Lung (tissue), 12 donors: ENCODE measurements around the gene GADD45A. TPM values are rescaled to one million over a fixed set of nuclear protein-coding genes. Genes with fewer than 3 reads are reported as not detected.

Source experiments
- ATAC-seq: fragments of 200-7000 bp; cut with Tn5 transposase; one replicate; pipeline ENCODE4 v1.9.1; 2020; ENCODE audit warnings: moderate number of reproducible peaks; ENCODE audit not compliant: insufficient read depth, low FRiP score
- DNase-seq, 3 donors: peaks; one replicate each; pipeline ENCODE4 v3.0.0-alpha.2; 2013 to 2017
- H3K27ac ChIP-seq, 2 donors: one replicate each; pipeline ENCODE4 v1.5.1; 2013; ENCODE audit warnings: mild to moderate bottlenecking in 2 of 2, moderate library complexity in 2 of 2, control low read depth in 1 of 2, inconsistent platforms in 1 of 2, low read depth in 1 of 2, low read length in 1 of 2
- H3K27me3 ChIP-seq, 3 donors: one replicate each; pipeline ENCODE4 v1.5.1; 2013; ENCODE audit warnings: low read length in 2 of 3; ENCODE audit not compliant: control insufficient read depth in 3 of 3, insufficient read depth in 3 of 3
- H3K36me3 ChIP-seq, 4 donors: one replicate each; pipeline ENCODE4 v1.5.1; 2013; ENCODE audit warnings: low read length in 4 of 4, mild to moderate bottlenecking in 1 of 4, moderate library complexity in 1 of 4; ENCODE audit not compliant: control insufficient read depth in 4 of 4, insufficient read depth in 4 of 4
- H3K4me1 ChIP-seq, 5 donors: one replicate each; pipeline ENCODE4 v1.5.1; 2013; ENCODE audit warnings: low read length in 5 of 5, mild to moderate bottlenecking in 2 of 5, moderate library complexity in 1 of 5; ENCODE audit not compliant: control insufficient read depth in 5 of 5, insufficient read depth in 5 of 5
- H3K4me3 ChIP-seq: one replicate; pipeline ENCODE4 v1.5.1; 2013; ENCODE audit warnings: mild to moderate bottlenecking, control low read depth, moderate library complexity
- H3K9ac ChIP-seq, 2 donors: one replicate each; pipeline ENCODE4 v1.5.1; 2013; ENCODE audit warnings: low read length in 2 of 2, control low read depth in 1 of 2; ENCODE audit not compliant: insufficient read depth in 1 of 2
- H3K9me3 ChIP-seq, 4 donors: one replicate each; pipeline ENCODE4 v1.5.1; 2013; ENCODE audit warnings: low read length in 3 of 4, mild to moderate bottlenecking in 1 of 4, moderate library complexity in 1 of 4; ENCODE audit not compliant: control insufficient read depth in 4 of 4, insufficient read depth in 3 of 4
- CTCF ChIP-seq: IDR thresholded peaks from 2 replicates; pipeline ENCODE4 v1.5.1; 2012; ENCODE audit warnings: mild to moderate bottlenecking; ENCODE audit errors: control extremely low read depth, extremely low read depth
- WGBS, 2 donors: extraction: QIAGEN DNeasy Blood & Tissue Kit; methylation state at CpG; one replicate each; pipeline ENCODE4 v1.1.7; 2013; 5-methylcytosine and 5-hydroxymethylcytosine counted together
- polyA plus RNA-seq, 2 donors: library from polyadenylated mRNA; stranded (reverse); fragments of 200-250 nt; gene quantifications; one replicate each; pipeline ENCODE4 v1.2.1, GENCODE V29; 2013
- total RNA-seq, 2 donors: library from RNA; depleted of rRNA in 1 of 2; stranded (reverse); fragments of >200 nt in 1 of 2; gene quantifications; one replicate each; pipeline ENCODE4 v1.2.1, GENCODE V29; 2014 to 2021
- donor health status: control.
- donor health status: control.
- donor health status: Bipolar disorder and iron deficiency.
- donor health status: healthy.
- donor health status: DM: yes; HTN: yes; CAD: no.

Gene GADD45A
- total and polyA plus RNA-seq, 4 donors: 12.9 to 52.0 (median 35.2) TPM

DNA sequence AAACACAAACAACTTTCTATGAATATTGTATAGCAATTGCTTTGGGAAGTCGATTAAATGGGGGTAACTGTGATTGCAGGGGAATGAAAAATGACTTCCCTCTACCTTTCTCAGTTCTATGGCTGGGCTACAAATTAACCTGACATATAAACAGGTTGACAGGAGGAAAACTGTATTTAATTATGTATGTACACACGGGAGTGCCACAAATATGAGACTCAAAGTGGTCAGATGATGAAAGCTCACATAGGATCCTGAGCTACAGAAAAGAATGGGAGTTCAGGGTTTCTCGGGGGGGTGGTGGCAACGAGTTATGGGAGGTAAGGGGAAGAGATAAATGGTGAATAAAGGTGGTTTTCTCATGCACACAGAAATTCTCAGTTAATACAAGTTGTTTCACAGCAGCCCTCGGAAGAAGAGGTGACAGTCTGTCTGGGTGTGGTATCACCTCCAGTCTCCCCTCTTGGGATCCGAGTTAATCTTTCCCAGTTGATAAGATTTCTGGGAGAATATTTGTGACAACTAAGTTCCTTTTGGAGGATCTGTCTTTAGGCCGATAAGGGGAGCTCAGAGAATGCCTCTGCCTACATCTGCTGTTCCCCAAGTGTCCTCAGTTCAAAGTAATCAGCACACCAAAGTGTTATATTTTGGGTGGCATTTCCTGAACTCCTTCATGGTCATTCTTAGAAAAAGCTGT lies 26.3 kb downstream of the GADD45A start:
- no peak overlapping the region for H3K27ac ChIP-seq
- H3K4me3 ChIP-seq: no peak overlapping the region
- no peaks in the 10 kb centered on the region for H3K9me3 ChIP-seq
- no peak overlapping the region for H3K9ac ChIP-seq
- H3K4me1 ChIP-seq: peaks cover 0 to 15% (median 2%) of the 10 kb centered on the region in 5 donors
- ATAC-seq (no peak), DNase-seq (no peak)
- TF ChIP-seq CTCF: no peak
- H3K27me3 ChIP-seq: no peaks in the 10 kb centered on the region
- 66 to 68% methylated on average over 7 of the region's 7 CpGs for WGBS, 2 donors
- peaks cover 0 to 5% (median 2%) of the 10 kb centered on the region in 4 donors for H3K36me3 ChIP-seq

DNA sequence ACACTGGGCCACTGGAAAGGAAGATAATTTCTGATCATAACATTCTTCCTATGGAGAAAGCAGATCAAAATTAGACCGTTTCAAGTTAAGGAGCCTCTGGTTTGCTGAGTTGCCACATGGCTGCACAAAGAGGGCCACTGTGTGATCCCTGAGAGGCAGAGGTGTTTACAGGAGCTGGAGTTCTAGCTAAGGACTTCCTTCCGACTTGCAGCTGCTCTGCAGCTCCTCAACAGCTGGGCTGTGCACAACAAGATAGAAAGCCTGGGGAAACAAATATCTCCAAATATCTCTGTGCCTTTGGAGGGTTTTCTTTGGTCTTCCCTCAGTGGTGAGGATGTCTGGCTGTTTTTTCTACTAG lies 26.8 kb downstream of the GADD45A start:
- WGBS, 2 donors: 34 to 39% methylated on average over 2 of the region's 2 CpGs
- ATAC-seq (no peak), DNase-seq (peak in 1 of 3 donors; percentile 46)
- TF ChIP-seq CTCF: no peak
- Histone ChIP-seq H3K27me3 (no peaks in the 10 kb centered on the region), H3K27ac (no peak overlapping the region), H3K36me3 (peaks cover 0 to 5% (median 2%) of the 10 kb centered on the region in 4 donors), H3K9me3 (no peaks in the 10 kb centered on the region), H3K4me1 (peaks cover 0 to 15% (median 4%) of the 10 kb centered on the region in 5 donors), H3K9ac (no peak overlapping the region), H3K4me3 (no peak overlapping the region)

DNA sequence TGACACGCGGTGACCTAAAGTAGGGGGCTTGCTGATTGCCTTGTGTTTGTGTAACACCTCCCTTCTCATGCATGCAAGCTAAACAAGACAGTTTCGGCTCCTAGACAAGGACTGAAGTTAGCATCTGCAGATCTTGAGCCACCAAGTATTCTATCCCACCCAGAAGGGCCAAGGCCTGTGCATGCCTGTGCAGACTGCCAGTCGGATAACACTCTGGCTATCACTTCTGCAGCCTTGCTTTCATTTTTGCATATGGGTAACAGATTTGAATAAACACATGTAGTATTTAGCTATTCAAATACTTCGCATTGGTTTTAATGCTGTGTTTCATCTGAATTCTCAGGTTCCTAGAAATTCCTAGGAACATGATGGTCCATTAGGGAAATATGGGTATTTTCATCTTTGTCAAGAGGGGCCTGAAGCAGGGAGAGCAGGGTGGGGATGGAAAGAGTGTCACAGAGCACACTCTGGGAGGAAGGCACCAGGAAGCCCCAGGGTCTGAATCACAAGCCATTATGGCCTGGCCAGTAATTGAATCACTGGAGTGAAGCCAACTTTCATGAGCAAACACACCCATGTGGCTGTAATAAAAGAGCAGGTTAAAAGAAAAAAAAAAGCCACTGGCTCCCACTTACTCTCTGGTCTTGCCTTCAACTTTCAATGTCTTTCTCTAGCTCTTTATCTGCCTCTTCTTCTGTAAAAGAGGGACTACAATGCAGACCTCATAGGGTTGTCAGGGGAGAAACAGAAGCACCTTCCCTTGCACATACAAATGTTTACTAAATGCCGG lies 28.3 kb downstream of the GADD45A start:
- H3K4me1 ChIP-seq: peaks cover 0 to 15% (median 4%) of the 10 kb centered on the region in 5 donors
- no peak overlapping the region for H3K9ac ChIP-seq

More for the DNA sequence above, 28.3 kb downstream of the GADD45A start:
- no peaks in the 10 kb centered on the region for H3K9me3 ChIP-seq
- no peak overlapping the region for H3K4me3 ChIP-seq
- H3K36me3 ChIP-seq: no peaks in the 10 kb centered on the region
- ATAC-seq (no peak), DNase-seq (peak in 1 of 3 donors; percentile 27)
- no peak overlapping the region for H3K27ac ChIP-seq
- 85 to 90% methylated on average over 6 of the region's 6 CpGs for whole genome bisulfite sequencing, 2 donors
- H3K27me3 ChIP-seq: no peaks in the 10 kb centered on the region
- no peak for TF ChIP-seq CTCF
